Mucosa of rectum (tissue), 2 donors: ENCODE data around the gene CMBL.
"Not testable (repeated sequence)": the region's sequence is repeated elsewhere in the genome, so short reads cannot be mapped to it uniquely, and the experiment has no call there.

Experiments used
- H3K27ac ChIP-seq, 2 donors: one replicate each; pipeline ENCODE4 v1.7.0; 2013; ENCODE audit warnings: inconsistent platforms in 2 of 2, low read depth in 2 of 2, low read length in 2 of 2
- H3K27me3 ChIP-seq, 2 donors: one replicate each; pipeline ENCODE4 v1.7.0; 2013; ENCODE audit warnings: low read length in 2 of 2; ENCODE audit not compliant: control insufficient read depth in 2 of 2, insufficient read depth in 2 of 2
- H3K36me3 ChIP-seq, 2 donors: one replicate each; pipeline ENCODE4 v1.7.0; 2013; ENCODE audit warnings: low read length in 2 of 2; ENCODE audit not compliant: control insufficient read depth in 2 of 2, insufficient read depth in 2 of 2
- H3K4me1 ChIP-seq, 2 donors: one replicate each; pipeline ENCODE4 v1.7.0; 2013; ENCODE audit warnings: low read length in 2 of 2, mild to moderate bottlenecking in 1 of 2; ENCODE audit not compliant: control insufficient read depth in 2 of 2, insufficient read depth in 2 of 2
- H3K4me3 ChIP-seq, 2 donors: one replicate each; pipeline ENCODE4 v1.7.0; 2013; ENCODE audit warnings: low read length in 2 of 2
- H3K9ac ChIP-seq, 2 donors: one replicate each; pipeline ENCODE4 v1.7.0; 2013; ENCODE audit warnings: low read length in 2 of 2, low read depth in 1 of 2, mild to moderate bottlenecking in 1 of 2
- H3K9me3 ChIP-seq, 2 donors: one replicate each; pipeline ENCODE4 v1.7.0; 2013; ENCODE audit warnings: low read length in 2 of 2; ENCODE audit not compliant: control insufficient read depth in 2 of 2
- donor health status: healthy.
- donor health status: Normal muscosa, but diverticular disease.

Gene CMBL

GRCh38 chr5:10247217-10247616 is 60.5 kb downstream of the CMBL start:
- not testable (repeated sequence) for H3K27ac ChIP-seq, H3K9me3 ChIP-seq, H3K27me3 ChIP-seq, H3K4me3 ChIP-seq, H3K9ac ChIP-seq, H3K36me3 ChIP-seq
- peaks cover 20 to 23% of the 10 kb centered on the region in 2 donors for H3K4me1 ChIP-seq

GRCh38 chr5:10246761-10247160 is 60.9 kb downstream of the CMBL start:
- H3K9me3 ChIP-seq, result no peaks in the 10 kb centered on the region
- no peak overlapping the region for H3K4me3 ChIP-seq
- H3K4me1 ChIP-seq, result peaks cover 17 to 19% of the 10 kb centered on the region in 2 donors
- H3K9ac ChIP-seq, result no peak overlapping the region
- no peaks in the 10 kb centered on the region for H3K36me3 ChIP-seq
- no peak overlapping the region for H3K27ac ChIP-seq
- H3K27me3 ChIP-seq, result no peaks in the 10 kb centered on the region

GRCh38 chr5:10244342-10244944 is 63.3 kb downstream of the CMBL start:
- no peaks in the 10 kb centered on the region for H3K9me3 ChIP-seq
- H3K4me1 ChIP-seq, result peaks cover 8 to 9% of the 10 kb centered on the region in 2 donors
- no peak overlapping the region for H3K9ac ChIP-seq
- H3K4me3 ChIP-seq, result no peak overlapping the region
- H3K27ac ChIP-seq, result no peak overlapping the region
- no peaks in the 10 kb centered on the region for H3K36me3 ChIP-seq
- no peaks in the 10 kb centered on the region for H3K27me3 ChIP-seq

- H3K27me3 ChIP-seq, result no peaks in the 10 kb centered on the region
- H3K4me1 ChIP-seq, result peaks cover 4 to 6% of the 10 kb centered on the region in 2 donors
- no peak overlapping the region for H3K27ac ChIP-seq
- no peak overlapping the region for H3K4me3 ChIP-seq
- no peaks in the 10 kb centered on the region for H3K36me3 ChIP-seq
- H3K9me3 ChIP-seq, result no peaks in the 10 kb centered on the region
- no peak overlapping the region for H3K9ac ChIP-seq
These were observed 64.0 kb downstream of the CMBL start for GRCh38 chr5:10243660-10244240.

- Histone ChIP-seq H3K36me3 (peaks cover 6 to 11% of the 10 kb centered on the region in 2 donors), H3K27ac (no peak overlapping the region), H3K4me1 (no peaks in the 10 kb centered on the region), H3K9ac (no peak overlapping the region), H3K27me3 (no peaks in the 10 kb centered on the region), H3K9me3 (no peaks in the 10 kb centered on the region), H3K4me3 (no peak overlapping the region)
These were observed 72.4 kb downstream of the CMBL start for GRCh38 chr5:10235350-10235749.

GRCh38 chr5:10233505-10233904 is 74.2 kb downstream of the CMBL start:
- Histone ChIP-seq H3K27ac (no peak overlapping the region), H3K4me3 (no peak overlapping the region), H3K36me3 (peaks cover 6 to 11% of the 10 kb centered on the region in 2 donors), H3K27me3 (no peaks in the 10 kb centered on the region), H3K9ac (no peak overlapping the region), H3K4me1 (no peaks in the 10 kb centered on the region), H3K9me3 (no peaks in the 10 kb centered on the region)

- Histone ChIP-seq H3K4me3 (no peak overlapping the region), H3K4me1 (no peaks in the 10 kb centered on the region), H3K9me3 (no peaks in the 10 kb centered on the region), H3K27me3 (no peaks in the 10 kb centered on the region), H3K27ac (no peak overlapping the region), H3K9ac (no peak overlapping the region), H3K36me3 (peaks cover 6 to 11% of the 10 kb centered on the region in 2 donors)
These were observed 74.7 kb downstream of the CMBL start for GRCh38 chr5:10233011-10233410.

GRCh38 chr5:10232386-10232785 is 75.3 kb downstream of the CMBL start:
- no peaks in the 10 kb centered on the region for H3K9me3 ChIP-seq
- no peaks in the 10 kb centered on the region for H3K27me3 ChIP-seq
- H3K9ac ChIP-seq, result no peak overlapping the region
- peaks cover 6 to 11% of the 10 kb centered on the region in 2 donors for H3K36me3 ChIP-seq
- H3K4me1 ChIP-seq, result no peaks in the 10 kb centered on the region
- H3K27ac ChIP-seq, result no peak overlapping the region
- H3K4me3 ChIP-seq, result no peak overlapping the region

- no peak overlapping the region for H3K4me3 ChIP-seq
- H3K27me3 ChIP-seq, result no peaks in the 10 kb centered on the region
- no peaks in the 10 kb centered on the region for H3K36me3 ChIP-seq
- H3K27ac ChIP-seq, result no peak overlapping the region
- H3K9ac ChIP-seq, result no peak overlapping the region
- no peaks in the 10 kb centered on the region for H3K4me1 ChIP-seq
- no peaks in the 10 kb centered on the region for H3K9me3 ChIP-seq
These were observed 78.2 kb downstream of the CMBL start for GRCh38 chr5:10229306-10230048.

- no peaks in the 10 kb centered on the region for H3K27me3 ChIP-seq
- no peak overlapping the region for H3K4me3 ChIP-seq
- no peaks in the 10 kb centered on the region for H3K4me1 ChIP-seq
- H3K9ac ChIP-seq, result no peak overlapping the region
- no peaks in the 10 kb centered on the region for H3K36me3 ChIP-seq
- H3K27ac ChIP-seq, result no peak overlapping the region
- H3K9me3 ChIP-seq, result no peaks in the 10 kb centered on the region
These were observed 79.4 kb downstream of the CMBL start for GRCh38 chr5:10228288-10228687.
